Thyroid gland (tissue), 4 donors: ENCODE results near the gene RIPOR2. TPM values are rescaled to one million over a fixed set of nuclear protein-coding genes. Genes with fewer than 3 reads are reported as not detected.
"Not testable (repeated sequence)": the region's sequence is repeated elsewhere in the genome, so short reads cannot be mapped to it uniquely, and the experiment has no call there.

Source experiments
- DNase-seq, 2 donors: peaks; one replicate each; pipeline ENCODE4 v3.0.0-alpha.2; 2019
- H3K27ac ChIP-seq, 3 donors: fragments of 200-600 bp; sonication (generic); 1 replicate in 2 of 3; 2 replicates in 1 of 3; pipeline ENCODE4 v1.5.1; 2016 to 2019; ENCODE audit warnings: mild to moderate bottlenecking in 1 of 3, moderate library complexity in 1 of 3
- H3K27me3 ChIP-seq: fragments of 200-600 bp; sonication (generic); one replicate; pipeline ENCODE4 v1.5.1; 2019
- H3K36me3 ChIP-seq, 2 donors: fragments of 200-600 bp; sonication (generic); one replicate each; pipeline ENCODE4 v1.5.1; 2016 to 2019
- H3K4me1 ChIP-seq, 2 donors: fragments of 200-600 bp; sonication (generic); one replicate each; pipeline ENCODE4 v1.5.1; 2017 to 2019
- H3K4me3 ChIP-seq, 3 donors: fragments of 200-600 bp; sonication (generic); replicated peaks in 1 of 3; 1 replicate in 2 of 3; 2 replicates in 1 of 3; pipeline ENCODE4 v1.5.1; 2016; ENCODE audit warnings: mild to moderate bottlenecking in 1 of 3
- H3K9me3 ChIP-seq: fragments of 200-600 bp; sonication (generic); one replicate; pipeline ENCODE4 v1.5.1; 2017
- POLR2A ChIP-seq, 2 donors: fragments of 450-650 bp; IDR thresholded peaks; one replicate each; pipeline ENCODE4 v1.6.1; 2017; ENCODE audit warnings: antibody characterized with exemption in 2 of 2, mild to moderate bottlenecking in 2 of 2, moderate library complexity in 1 of 2
- WGBS, 2 donors: methylation state at CpG; one replicate each; pipeline ENCODE4 v1.1.5; 2017; 5-methylcytosine and 5-hydroxymethylcytosine counted together
- intact Hi-C: fragments of 100-400 bp; cut with DNase I; formaldehyde crosslinking; loops from one replicate; pipeline ENCODE4 v1.15.1; 2023
- total RNA-seq, 4 donors: library from RNA; depleted of rRNA; stranded (reverse); fragments of >200 nt; gene quantifications; one replicate each; pipeline ENCODE4 v1.2.3, GENCODE V29; 2016
- TF ChIP-seq, protein P1 (sequence below), 6 experiments: fragments of 200-600 bp in 3 of 6; fragments of 450-650 bp in 3 of 6; sonication (generic) in 3 of 6; IDR thresholded peaks; one replicate each; pipeline ENCODE4 v1.5.1; 2016 to 2019; ENCODE audit warnings: antibody characterized with exemption in 6 of 6, mild to moderate bottlenecking in 2 of 6, inconsistent platforms in 1 of 6, moderate library complexity in 1 of 6

The RIPOR2 gene
- total RNA-seq, 4 donors from 2014 or later = 3.1 to 13.0 (median 8.4) TPM

DNA sequence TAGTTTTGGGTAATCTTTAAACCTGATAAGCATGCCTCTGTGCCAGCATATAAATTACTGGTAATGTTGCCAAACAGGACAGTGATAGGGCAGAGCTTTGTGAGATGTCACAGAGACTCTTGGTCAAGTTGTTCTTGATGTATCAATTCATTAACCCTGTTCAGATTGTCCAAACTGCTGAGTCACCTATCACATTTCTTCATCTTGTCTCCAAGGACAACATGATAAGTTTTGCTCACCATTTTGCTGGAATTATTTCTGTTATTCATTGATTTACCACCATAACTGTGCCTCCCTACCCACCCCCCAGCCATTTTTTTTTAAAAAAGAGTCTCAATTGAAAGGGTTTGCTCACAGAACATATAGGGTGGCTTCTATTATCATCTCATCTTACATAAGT is 180.5 kb downstream of the RIPOR2 start:
- Histone ChIP-seq H3K4me3 (no peak overlapping the region), H3K27me3 (no peaks in the 10 kb centered on the region), H3K36me3 (no peaks in the 10 kb centered on the region), H3K9me3 (no peaks in the 10 kb centered on the region), H3K27ac (no peak overlapping the region), H3K4me1 (peaks cover 4 to 6% of the 10 kb centered on the region in 2 donors)
- no peak for TF ChIP-seq POLR2A (IDR thresholded peaks at IDR 0.05)
- TF ChIP-seq, protein P1, sequence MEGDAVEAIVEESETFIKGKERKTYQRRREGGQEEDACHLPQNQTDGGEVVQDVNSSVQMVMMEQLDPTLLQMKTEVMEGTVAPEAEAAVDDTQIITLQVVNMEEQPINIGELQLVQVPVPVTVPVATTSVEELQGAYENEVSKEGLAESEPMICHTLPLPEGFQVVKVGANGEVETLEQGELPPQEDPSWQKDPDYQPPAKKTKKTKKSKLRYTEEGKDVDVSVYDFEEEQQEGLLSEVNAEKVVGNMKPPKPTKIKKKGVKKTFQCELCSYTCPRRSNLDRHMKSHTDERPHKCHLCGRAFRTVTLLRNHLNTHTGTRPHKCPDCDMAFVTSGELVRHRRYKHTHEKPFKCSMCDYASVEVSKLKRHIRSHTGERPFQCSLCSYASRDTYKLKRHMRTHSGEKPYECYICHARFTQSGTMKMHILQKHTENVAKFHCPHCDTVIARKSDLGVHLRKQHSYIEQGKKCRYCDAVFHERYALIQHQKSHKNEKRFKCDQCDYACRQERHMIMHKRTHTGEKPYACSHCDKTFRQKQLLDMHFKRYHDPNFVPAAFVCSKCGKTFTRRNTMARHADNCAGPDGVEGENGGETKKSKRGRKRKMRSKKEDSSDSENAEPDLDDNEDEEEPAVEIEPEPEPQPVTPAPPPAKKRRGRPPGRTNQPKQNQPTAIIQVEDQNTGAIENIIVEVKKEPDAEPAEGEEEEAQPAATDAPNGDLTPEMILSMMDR (IDR thresholded peaks at IDR 0.05) = no peak
- intact Hi-C loops = no loop called here
- DNase-seq = no peak

GRCh38 chr6:24754378-24754777 is 181.4 kb downstream of the RIPOR2 start:
- H3K36me3 ChIP-seq, H3K27me3 ChIP-seq, H3K9me3 ChIP-seq, H3K27ac ChIP-seq, H3K4me3 ChIP-seq, DNase-seq, H3K4me1 ChIP-seq, intact Hi-C loops: not testable (repeated sequence)
- WGBS, 2 donors = 91 to 95% methylated on average over 4 of the region's 4 CpGs

Other genes starting within 250 kb of the RIPOR2 start
- gene C6orf62, start 216.8 kb downstream of the RIPOR2 start, total RNA-seq = 100 to 1,000 TPM in 1 of 4 donors, 10 to 100 TPM in 3; 58.4 to 108 (median 87.3) TPM
- 10 to 100 TPM in 2 of 4 donors, 1 to 10 TPM in 2; 9.4 to 25.8 (median 14.5) TPM for gene GMNN, start 161.0 kb downstream of the RIPOR2 start, total RNA-seq
- not detected for gene ARMH2, start 137.0 kb downstream of the RIPOR2 start, total RNA-seq